Mesodermal cell (in vitro differentiated cells): ENCODE results near the gene DENND10.
"Not testable (repeated sequence)": the region's sequence is repeated elsewhere in the genome, so short reads cannot be mapped to it uniquely, and the experiment has no call there.

Experiments
- H3K27ac ChIP-seq: 2 replicates; pipeline ENCODE4 v1.7.0; 2013; ENCODE audit warnings: mild to moderate bottlenecking, low read depth, low read length, moderate library complexity; ENCODE audit not compliant: severe bottlenecking
- H3K36me3 ChIP-seq: 2 replicates; pipeline ENCODE4 v1.7.1; 2013; ENCODE audit warnings: mild to moderate bottlenecking, low read length, moderate library complexity; ENCODE audit not compliant: control insufficient read depth, insufficient read depth
- H3K4me1 ChIP-seq: one replicate; pipeline ENCODE4 v1.7.1; 2013; ENCODE audit warnings: mild to moderate bottlenecking, low read length; ENCODE audit not compliant: insufficient read depth, control insufficient read depth, poor library complexity, severe bottlenecking
- H3K4me3 ChIP-seq: 2 replicates; pipeline ENCODE4 v1.7.0; 2013; ENCODE audit warnings: low read length, control low read depth, mild to moderate bottlenecking; ENCODE audit not compliant: insufficient read depth, poor library complexity, severe bottlenecking; ENCODE audit errors: extremely low read depth
- H3K9me3 ChIP-seq: 2 replicates; pipeline ENCODE4 v1.7.1; 2013; ENCODE audit warnings: mild to moderate bottlenecking, low read length, moderate library complexity; ENCODE audit not compliant: control insufficient read depth
- WGBS, 2 experiments: methylation state at CpG; one replicate each; pipeline ENCODE4 v1.1.5; 2013; ENCODE audit warnings: missing lambda C conversion rate in 2 of 2; ENCODE audit not compliant: insufficient coverage in 2 of 2; 5-methylcytosine and 5-hydroxymethylcytosine counted together

The DENND10 gene

DNA sequence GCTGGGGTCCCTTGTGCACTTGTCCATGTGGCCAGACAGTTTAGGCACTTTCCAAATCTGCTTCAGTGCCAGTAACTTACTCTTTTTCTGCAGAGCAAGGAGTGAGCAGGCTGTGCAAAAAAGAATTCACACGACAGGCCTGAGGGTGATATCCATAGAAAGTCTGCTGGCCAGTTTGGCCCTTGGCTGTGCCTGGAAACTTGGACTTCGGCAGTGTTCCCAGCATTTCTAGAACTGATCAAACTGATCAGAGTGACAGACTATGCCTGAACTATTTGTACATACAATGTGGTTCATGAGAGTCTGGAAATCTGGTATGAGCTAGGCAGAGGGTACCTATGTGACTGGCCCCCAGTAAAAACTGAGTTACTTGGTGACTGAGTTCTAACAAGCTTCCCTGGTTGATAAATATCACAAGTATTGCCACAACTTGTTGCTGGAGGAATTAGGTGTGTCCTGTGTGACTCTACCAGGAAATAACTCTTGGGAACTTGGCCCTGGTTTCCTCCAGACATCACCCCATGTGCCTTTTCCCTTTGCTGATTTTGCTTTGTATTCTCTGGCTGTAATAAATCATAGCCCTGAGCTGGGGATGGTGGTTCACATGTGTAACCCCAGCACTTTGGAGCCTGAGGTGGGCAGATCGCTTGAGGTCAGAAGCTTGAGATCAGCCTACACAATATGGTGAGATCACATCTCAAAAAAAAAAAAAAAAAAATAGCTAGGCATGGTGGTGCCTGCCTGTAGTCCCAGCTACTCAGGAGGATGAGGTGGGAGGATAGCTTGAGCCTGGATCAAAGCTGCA lies 3.3 kb upstream of the DENND10 start:
- 92 to 100% methylated on average over 2 to 3 of the region's 3 CpGs for WGBS, 2 experiments
- Histone ChIP-seq H3K36me3 (peaks cover 6% of the 10 kb centered on the region), H3K27ac (no peak overlapping the region), H3K4me1 (peaks cover 11% of the 10 kb centered on the region), H3K4me3 (no peak overlapping the region), H3K9me3 (no peaks in the 10 kb centered on the region)

DNA sequence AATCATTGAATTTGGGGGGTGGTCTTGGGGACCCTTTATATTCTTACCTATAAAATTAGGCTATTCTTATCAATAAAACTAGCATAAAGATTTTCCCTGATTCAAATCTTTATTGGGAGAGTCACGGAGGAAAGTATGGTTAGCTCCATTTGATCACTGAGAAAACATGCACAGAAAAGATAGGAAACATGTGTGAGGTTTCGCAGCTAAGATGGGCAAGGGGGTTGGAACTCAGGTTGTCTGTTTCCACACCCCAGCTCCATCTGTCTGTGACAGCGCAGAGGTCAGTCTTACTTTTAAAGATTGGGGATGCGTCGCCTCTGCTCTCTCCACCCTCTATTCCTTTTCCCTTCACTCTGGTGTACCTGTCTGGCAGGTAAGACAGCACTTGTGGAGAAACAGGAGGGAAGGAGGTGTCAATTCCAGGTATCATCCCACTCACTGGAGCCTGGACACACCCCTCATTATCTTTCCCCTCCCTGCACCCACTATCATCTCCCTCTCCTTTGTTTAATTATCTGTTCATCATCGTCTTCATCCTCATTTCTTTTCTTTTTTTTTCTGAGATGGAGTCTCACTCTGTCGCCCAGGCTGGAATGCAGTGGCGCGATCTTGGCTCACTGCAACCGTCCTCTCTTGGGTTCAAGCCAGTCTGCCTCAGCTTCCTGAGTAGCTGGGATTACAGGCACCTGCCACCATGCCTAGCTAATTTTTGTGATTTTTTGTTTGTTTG lies 2.4 kb upstream of the DENND10 start:
- no peak overlapping the region for H3K27ac ChIP-seq
- H3K9me3 ChIP-seq: no peaks in the 10 kb centered on the region
- H3K4me3 ChIP-seq: no peak overlapping the region
- peaks cover 11% of the 10 kb centered on the region for H3K4me1 ChIP-seq
- WGBS, 2 experiments: 91 to 92% methylated on average over 6 to 7 of the region's 10 CpGs
- peaks cover 14% of the 10 kb centered on the region for H3K36me3 ChIP-seq

DNA sequence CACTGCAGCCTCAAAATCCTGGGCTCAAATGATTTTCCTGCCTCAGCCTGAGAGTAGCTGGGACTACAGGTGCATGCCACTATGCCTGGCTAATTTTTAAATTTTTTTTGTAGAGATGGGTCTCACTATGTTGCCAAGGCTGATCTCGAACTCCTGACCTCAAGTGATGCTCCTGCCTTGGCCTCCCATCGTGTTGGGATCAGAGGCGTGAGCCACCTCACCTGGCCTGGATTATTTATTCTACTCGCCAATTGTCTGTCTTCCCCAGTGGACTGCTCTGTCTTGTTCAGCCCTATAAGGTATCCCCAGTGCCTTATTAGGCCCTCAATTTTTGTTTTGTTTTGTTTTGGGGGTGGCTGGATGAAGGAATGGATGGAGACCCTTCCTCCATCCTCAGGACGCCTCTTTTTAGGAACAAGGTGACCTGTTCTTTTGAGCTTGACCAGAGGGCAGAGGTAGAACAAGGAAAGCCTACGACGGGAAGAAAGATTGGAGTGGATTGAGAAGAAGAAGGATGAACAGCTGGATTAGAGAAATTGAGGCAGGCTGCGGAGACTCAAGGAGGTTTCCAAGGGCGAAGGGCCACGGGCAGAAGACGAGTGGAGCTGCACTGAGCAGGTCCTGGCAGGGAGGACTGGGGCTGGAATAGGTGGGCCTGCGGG lies 541 bp upstream of the DENND10 start:
- WGBS, 2 experiments: 62 to 74% methylated on average over 8 to 11 of the region's 12 CpGs
- Histone ChIP-seq H3K9me3 (no peaks in the 10 kb centered on the region), H3K36me3 (peaks cover 26% of the 10 kb centered on the region), H3K4me3 (no peak overlapping the region), H3K4me1 (peaks cover 11% of the 10 kb centered on the region), H3K27ac (no peak overlapping the region)

DNA sequence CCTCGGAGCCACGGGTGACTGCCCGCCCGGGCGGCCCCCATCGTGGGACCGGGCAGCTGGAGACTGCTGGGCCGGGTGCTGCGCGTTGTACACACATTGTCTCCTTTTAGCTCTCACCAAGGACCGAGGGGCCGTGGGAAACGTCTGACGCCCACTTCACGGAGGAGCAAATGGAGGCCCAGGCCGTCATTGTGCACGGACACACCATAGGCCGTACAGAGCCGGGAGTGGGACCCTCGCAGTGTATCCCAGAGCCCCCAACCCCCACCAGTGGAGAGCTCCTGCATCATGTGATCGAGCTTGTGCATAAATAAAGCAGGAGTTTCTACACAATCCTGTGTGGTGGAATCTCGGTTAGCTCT lies 722 bp downstream of the DENND10 start:
- Histone ChIP-seq H3K4me3 (peak overlapping the region; percentile 68), H3K4me1 (peaks cover 11% of the 10 kb centered on the region), H3K36me3 (peaks cover 38% of the 10 kb centered on the region), H3K27ac (no peak overlapping the region), H3K9me3 (no peaks in the 10 kb centered on the region)
- 1% methylated on average over 13 to 15 of the region's 22 CpGs for WGBS, 2 experiments

DNA sequence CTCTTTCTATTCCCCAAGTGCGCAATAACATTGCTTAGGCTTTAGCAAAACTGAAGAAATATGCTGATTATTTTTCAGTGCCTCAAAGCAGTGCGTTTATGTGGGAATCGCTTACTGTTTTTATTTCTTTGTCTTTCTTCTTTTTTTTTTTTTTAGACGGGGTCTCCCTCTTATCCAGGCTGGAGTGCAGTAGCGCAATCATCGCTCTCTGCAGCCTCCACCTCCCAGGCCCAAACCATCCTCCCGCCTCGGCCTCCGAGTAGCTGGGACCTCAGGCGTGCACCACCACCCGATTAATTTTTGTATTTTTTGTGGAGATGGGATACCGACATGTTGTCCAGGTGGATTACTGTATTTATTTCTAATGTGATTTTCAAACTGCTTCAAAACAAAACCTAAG lies 1.2 kb downstream of the DENND10 start:
- H3K4me3 ChIP-seq: peak overlapping the region; percentile 68
- WGBS, 2 experiments: 80 to 100% methylated on average over 1 to 4 of the region's 12 CpGs
- H3K9me3 ChIP-seq: no peaks in the 10 kb centered on the region
- H3K27ac ChIP-seq: no peak overlapping the region
- H3K4me1 ChIP-seq: peaks cover 11% of the 10 kb centered on the region
- peaks cover 44% of the 10 kb centered on the region for H3K36me3 ChIP-seq

DNA sequence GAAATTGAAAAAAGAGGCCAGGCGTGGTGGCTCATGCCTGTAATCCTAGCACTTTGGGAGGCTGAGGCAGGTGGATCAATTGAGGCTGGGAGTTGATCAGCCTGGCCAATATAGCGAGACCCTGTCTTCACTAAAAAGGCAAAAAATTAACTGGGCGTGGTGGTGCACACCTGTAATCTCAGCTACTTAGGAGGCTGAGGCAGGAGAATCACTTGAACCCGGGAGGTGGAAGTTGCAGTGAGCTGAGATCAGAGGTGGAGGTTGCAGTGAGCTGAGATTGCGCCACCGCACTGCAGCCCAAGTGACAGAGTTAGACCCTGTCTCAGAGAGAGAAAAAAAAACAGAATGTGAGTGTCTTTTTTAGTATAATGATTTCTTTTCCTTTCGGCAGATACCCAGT lies 2.0 kb downstream of the DENND10 start:
- H3K36me3 ChIP-seq: peaks cover 51% of the 10 kb centered on the region

DNA sequence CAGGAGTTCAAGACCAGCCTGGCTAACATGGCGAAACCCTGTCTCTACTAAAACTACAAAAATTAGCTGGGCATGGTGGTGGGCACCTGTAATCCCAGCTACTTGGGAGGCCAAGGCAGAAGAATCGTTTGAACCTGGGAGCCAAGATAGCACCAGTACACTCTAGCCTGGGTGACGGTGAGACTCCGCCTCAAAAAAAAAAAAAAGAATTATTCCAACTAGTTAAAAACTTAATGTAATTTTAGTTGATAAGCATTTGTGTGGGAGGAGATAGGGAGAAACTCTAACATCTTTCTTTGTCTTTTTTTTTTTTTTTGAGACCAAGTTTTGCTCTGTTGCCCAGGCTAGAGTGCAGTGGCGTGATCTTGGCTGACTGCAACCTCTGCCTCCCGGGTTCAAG lies 3.2 kb downstream of the DENND10 start:
- WGBS, 2 experiments: 80 to 89% methylated on average over 1 of the region's 6 CpGs
- H3K9me3 ChIP-seq, H3K4me3 ChIP-seq, H3K27ac ChIP-seq, H3K4me1 ChIP-seq: not testable (repeated sequence)
- H3K36me3 ChIP-seq: peaks cover 61% of the 10 kb centered on the region

More for the DNA sequence above, 2.0 kb downstream of the DENND10 start:
- H3K9me3 ChIP-seq, H3K27ac ChIP-seq, H3K4me1 ChIP-seq, H3K4me3 ChIP-seq: not testable (repeated sequence)
- 96 to 97% methylated on average over 6 of the region's 7 CpGs for WGBS, 2 experiments

DNA sequence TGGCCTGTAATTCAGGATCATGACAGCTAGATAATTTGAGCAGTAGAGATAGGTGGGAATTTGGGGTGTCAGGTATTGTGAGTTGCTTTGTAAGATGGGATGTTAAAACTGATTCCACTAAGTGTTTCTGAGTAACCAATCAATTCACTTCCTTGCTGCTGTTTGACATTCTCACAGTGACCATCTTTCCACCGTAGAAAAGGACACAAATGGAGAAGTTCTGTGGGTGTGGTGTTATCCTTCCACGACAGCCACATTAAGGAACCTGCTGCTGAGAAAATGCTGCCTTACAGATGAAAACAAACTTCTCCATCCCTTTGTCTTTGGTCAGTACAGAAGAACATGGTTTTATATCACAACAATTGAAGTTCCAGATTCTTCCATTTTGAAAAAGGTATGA lies 3.9 kb downstream of the DENND10 start:
- not testable (repeated sequence) for H3K27ac ChIP-seq, H3K4me3 ChIP-seq, H3K4me1 ChIP-seq, H3K9me3 ChIP-seq
- peaks cover 67% of the 10 kb centered on the region for H3K36me3 ChIP-seq
- no CpG with 5 or more reads among the region's 2 CpGs for WGBS, 2 experiments

DNA sequence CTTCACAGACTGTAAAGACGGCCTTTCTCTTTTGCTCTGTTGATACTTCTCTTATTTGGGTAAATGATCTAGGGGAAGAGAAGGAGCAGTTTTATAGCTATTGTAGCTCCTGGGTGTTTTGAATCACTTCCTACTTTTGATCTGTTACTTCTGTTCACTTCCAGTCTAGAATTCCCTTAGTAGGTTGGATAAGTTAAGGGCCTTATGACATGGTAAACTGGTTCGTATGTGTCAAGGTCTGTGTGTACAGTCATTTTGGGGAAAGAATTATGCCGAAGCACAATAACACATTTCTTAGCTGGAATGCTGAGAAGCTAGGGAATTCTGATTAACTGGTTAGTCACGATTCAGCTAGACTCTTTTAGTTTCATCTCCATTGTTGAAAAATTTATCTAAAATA lies 8.1 kb downstream of the DENND10 start:
- Histone ChIP-seq H3K4me1 (peaks cover 12% of the 10 kb centered on the region), H3K9me3 (no peaks in the 10 kb centered on the region), H3K4me3 (no peak overlapping the region), H3K36me3 (peaks cover 94% of the 10 kb centered on the region), H3K27ac (no peak overlapping the region)
- WGBS, 2 experiments: 100% methylated on average over 1 to 2 of the region's 4 CpGs

DNA sequence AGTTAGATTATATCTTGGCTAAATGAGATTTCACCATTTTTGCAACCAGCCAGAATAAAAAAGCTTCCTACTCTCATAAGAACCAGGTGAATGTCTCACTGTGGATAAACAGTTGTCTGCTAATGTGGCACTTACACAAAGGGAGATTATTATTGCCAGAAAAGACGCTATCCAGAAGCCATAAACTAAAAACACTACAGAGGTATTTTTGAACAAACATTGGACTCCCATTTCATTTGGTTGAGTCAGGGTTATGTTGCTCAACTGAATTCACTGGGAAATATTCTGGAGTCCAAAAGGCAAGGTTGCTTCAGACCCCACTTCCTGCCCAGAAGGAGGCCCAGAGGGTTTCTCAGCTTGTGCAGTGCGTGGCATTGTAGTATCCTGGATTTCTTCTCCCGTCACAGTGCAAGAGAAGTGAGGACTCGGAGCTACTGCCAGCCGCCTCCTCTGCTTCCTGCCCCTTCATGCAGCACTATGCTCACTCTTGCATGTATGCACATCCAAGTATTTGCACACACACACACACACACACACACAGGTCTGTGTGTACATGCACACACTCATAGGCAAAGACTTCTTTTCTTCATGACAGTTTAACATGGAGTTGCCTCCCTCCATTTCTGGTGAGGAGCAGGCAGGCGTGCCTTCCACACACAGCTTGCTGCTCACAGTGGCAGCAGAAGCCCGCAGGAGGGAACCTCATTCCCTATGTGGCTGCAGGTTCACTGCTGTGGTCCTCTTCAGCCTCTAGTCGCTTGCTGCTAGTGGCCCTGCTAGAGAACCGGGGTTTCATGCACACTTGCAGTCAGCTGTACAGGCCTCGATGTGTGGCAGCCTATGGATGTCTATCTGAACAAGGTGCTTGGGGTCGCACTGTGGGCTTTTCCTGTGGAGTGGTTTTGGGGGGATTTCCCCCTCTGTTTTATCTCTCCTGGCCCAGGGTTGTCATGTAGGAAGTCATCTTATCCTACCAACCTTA lies 10.1 kb downstream of the DENND10 start:
- Histone ChIP-seq H3K4me3 (no peak overlapping the region), H3K9me3 (no peaks in the 10 kb centered on the region), H3K4me1 (peaks cover 12% of the 10 kb centered on the region), H3K27ac (no peak overlapping the region), H3K36me3 (peaks cover 90% of the 10 kb centered on the region)
- WGBS, 2 experiments: 95 to 97% methylated on average over 7 to 8 of the region's 11 CpGs
